ENCODE results near the gene TMEM272. TPM values are rescaled to one million over a fixed set of nuclear protein-coding genes. Genes with fewer than 3 reads are reported as not detected.

TMEM272 gene
- total RNA-seq, 1 experiment from 2014 or later = 0.14 TPM

DNA sequence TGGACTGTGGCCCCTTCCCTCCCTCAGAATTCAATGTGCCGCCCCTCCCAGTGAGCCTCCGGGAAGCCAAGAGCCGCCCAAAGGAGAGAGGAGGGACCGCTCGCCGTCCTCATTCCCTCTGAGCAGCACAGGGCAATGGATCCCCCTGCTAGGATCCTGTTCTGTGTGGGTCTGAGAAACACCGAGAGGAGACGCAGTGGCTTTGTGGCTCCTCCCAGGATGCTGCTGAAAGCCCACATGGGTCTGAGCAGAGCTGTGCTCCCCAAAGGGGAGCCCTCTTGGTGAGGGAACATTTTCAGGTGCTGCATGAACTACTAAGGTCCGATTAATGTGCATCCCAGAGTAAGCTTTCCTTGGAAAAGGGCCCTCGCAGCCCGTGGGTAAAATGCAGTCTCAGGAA lies 71.5 kb downstream of the TMEM272 start:
- Histone ChIP-seq H3K4me3 (ENCODE audit: low read depth, low read length) (no peak overlapping the region), H3K4me1 (no peaks in the 10 kb centered on the region), H3K9me3 (no peaks in the 10 kb centered on the region), H3K27me3 (replicated peaks; ENCODE audit: control insufficient read depth, insufficient read depth, low read length) (no peaks in the 10 kb centered on the region), H3K36me3 (ENCODE audit: control insufficient read depth, insufficient read depth, low read length) (no peaks in the 10 kb centered on the region)
- POLR2A ChIA-PET = no interaction called here
- TF ChIP-seq, protein P1, sequence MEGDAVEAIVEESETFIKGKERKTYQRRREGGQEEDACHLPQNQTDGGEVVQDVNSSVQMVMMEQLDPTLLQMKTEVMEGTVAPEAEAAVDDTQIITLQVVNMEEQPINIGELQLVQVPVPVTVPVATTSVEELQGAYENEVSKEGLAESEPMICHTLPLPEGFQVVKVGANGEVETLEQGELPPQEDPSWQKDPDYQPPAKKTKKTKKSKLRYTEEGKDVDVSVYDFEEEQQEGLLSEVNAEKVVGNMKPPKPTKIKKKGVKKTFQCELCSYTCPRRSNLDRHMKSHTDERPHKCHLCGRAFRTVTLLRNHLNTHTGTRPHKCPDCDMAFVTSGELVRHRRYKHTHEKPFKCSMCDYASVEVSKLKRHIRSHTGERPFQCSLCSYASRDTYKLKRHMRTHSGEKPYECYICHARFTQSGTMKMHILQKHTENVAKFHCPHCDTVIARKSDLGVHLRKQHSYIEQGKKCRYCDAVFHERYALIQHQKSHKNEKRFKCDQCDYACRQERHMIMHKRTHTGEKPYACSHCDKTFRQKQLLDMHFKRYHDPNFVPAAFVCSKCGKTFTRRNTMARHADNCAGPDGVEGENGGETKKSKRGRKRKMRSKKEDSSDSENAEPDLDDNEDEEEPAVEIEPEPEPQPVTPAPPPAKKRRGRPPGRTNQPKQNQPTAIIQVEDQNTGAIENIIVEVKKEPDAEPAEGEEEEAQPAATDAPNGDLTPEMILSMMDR (IDR thresholded peaks at IDR 0.05; ENCODE audit: insufficient read depth in 1 of 2, low read depth in 1 of 2, low read length in 1 of 2, severe bottlenecking in 1 of 2, unreplicated experiment in 1 of 2) = no peak
- BruUV-seq (replicated peaks) = no TSS peak
- Mint-ChIP-seq H3K9me3 (ENCODE audit: unreplicated experiment) (no peaks in the 10 kb centered on the region), H3K4me1 (ENCODE audit: low read depth, unreplicated experiment) (no peaks in the 10 kb centered on the region), H3K4me3 (ENCODE audit: unreplicated experiment) (no peak overlapping the region), H3K36me3 (ENCODE audit: insufficient read depth, unreplicated experiment) (peaks cover under 1% of the 10 kb centered on the region), H3K27ac (ENCODE audit: unreplicated experiment) (no peak overlapping the region), H3K27me3 (ENCODE audit: insufficient read depth, unreplicated experiment) (no peaks in the 10 kb centered on the region)
- CTCF ChIA-PET = no interaction called here
- no peak for DNase-seq
- intact Hi-C loops (cut with micrococcal nuclease; ENCODE audit: unreplicated experiment) = no loop called here

DNA sequence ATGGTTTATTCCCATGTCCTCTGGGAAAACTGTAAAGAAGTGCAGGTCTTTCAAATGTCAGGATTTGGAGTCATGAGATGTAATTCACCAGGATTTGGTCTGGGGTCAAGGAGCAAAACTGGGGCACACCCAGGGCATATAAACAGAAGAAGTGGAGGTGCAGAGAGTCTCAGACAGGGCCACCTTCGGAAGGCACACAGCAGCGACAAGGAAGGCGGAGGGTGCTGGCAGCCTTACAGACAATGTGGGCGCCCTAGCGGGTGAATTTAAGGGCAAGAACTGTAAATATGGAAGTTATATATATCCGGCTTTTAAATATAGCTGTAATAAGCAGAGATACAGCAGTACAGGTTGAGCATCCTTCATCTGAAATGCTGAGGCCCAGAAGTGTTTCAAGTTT lies 72.2 kb downstream of the TMEM272 start:
- no peaks in the 10 kb centered on the region for H3K9me3 ChIP-seq
- H3K4me1 ChIP-seq = no peaks in the 10 kb centered on the region
- Mint-ChIP-seq H3K27me3 (ENCODE audit: insufficient read depth, unreplicated experiment) (no peaks in the 10 kb centered on the region), H3K27ac (ENCODE audit: unreplicated experiment) (no peak overlapping the region), H3K9me3 (ENCODE audit: unreplicated experiment) (no peaks in the 10 kb centered on the region), H3K4me3 (ENCODE audit: unreplicated experiment) (no peak overlapping the region), H3K4me1 (ENCODE audit: low read depth, unreplicated experiment) (no peaks in the 10 kb centered on the region), H3K36me3 (ENCODE audit: insufficient read depth, unreplicated experiment) (peaks cover 6% of the 10 kb centered on the region)
- BruUV-seq (replicated peaks) = no TSS peak
- TF ChIP-seq, protein P1 (IDR thresholded peaks at IDR 0.05; ENCODE audit: insufficient read depth in 1 of 2, low read depth in 1 of 2, low read length in 1 of 2, severe bottlenecking in 1 of 2, unreplicated experiment in 1 of 2) = no peak
- no peaks in the 10 kb centered on the region for H3K36me3 ChIP-seq (ENCODE audit: control insufficient read depth, insufficient read depth, low read length)
- ChIA-PET POLR2A (no interaction called here), CTCF (no interaction called here)
- no peak for DNase-seq
- no peak overlapping the region for H3K4me3 ChIP-seq (ENCODE audit: low read depth, low read length)
- intact Hi-C loops (cut with micrococcal nuclease; ENCODE audit: unreplicated experiment) = no loop called here
- no peaks in the 10 kb centered on the region for H3K27me3 ChIP-seq (replicated peaks; ENCODE audit: control insufficient read depth, insufficient read depth, low read length)

DNA sequence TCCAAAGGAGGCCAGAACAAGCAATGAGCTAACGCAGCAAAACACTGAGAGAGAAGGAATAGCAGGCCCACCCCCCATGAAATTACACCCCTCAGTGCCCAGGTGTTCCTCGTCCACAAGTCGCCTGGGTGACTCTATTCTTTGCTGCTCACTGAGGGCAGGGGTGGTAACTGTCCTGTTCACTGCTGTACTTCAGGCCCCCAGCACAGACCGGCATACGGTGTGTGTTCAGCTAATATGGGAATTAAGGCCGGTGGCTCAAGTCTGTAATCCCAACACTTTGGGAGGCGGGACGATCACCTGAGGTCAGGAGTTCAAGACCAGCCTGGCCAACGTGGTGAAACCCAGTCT lies 72.9 kb downstream of the TMEM272 start:
- Mint-ChIP-seq H3K27me3 (ENCODE audit: insufficient read depth, unreplicated experiment) (no peaks in the 10 kb centered on the region), H3K9me3 (ENCODE audit: unreplicated experiment) (no peaks in the 10 kb centered on the region), H3K4me3 (ENCODE audit: unreplicated experiment) (no peak overlapping the region), H3K36me3 (ENCODE audit: insufficient read depth, unreplicated experiment) (peaks cover 6% of the 10 kb centered on the region), H3K4me1 (ENCODE audit: low read depth, unreplicated experiment) (no peaks in the 10 kb centered on the region), H3K27ac (ENCODE audit: unreplicated experiment) (no peak overlapping the region)
- TF ChIP-seq, protein P1 (IDR thresholded peaks at IDR 0.05; ENCODE audit: insufficient read depth in 1 of 2, low read depth in 1 of 2, low read length in 1 of 2, severe bottlenecking in 1 of 2, unreplicated experiment in 1 of 2) = no peak
- H3K9me3 ChIP-seq = no peaks in the 10 kb centered on the region
- BruUV-seq (replicated peaks) = no TSS peak
- H3K4me3 ChIP-seq (ENCODE audit: low read depth, low read length) = no peak overlapping the region
- H3K4me1 ChIP-seq = no peaks in the 10 kb centered on the region
- intact Hi-C loops (cut with micrococcal nuclease; ENCODE audit: unreplicated experiment) = no loop called here
- CTCF ChIA-PET = interaction anchor here (0.6 kb wide), 1 partner anchor 26 kb away, joined by 7 read pairs; no protein-coding TSS in a partner anchor
- H3K27me3 ChIP-seq (replicated peaks; ENCODE audit: control insufficient read depth, insufficient read depth, low read length) = no peaks in the 10 kb centered on the region
- no peak for DNase-seq
- no peaks in the 10 kb centered on the region for H3K36me3 ChIP-seq (ENCODE audit: control insufficient read depth, insufficient read depth, low read length)
- POLR2A ChIA-PET = no interaction called here
